ENCODE data around the gene CPLX3.
A peak's percentile ranks its signal among the peaks of the same experiment; 100 is the strongest.

CPLX3 gene

GRCh38 chr15:74828835-74829234 lies 2.4 kb downstream of the CPLX3 start:
- no peak for DNase-seq
- ATAC-seq: no peak

- DNase-seq: no peak
- peak; percentile 49 for ATAC-seq
Observed at GRCh38 chr15:74829486-74829885, 3.1 kb downstream of the CPLX3 start.

- no peak for DNase-seq
- no peak for ATAC-seq
Observed at GRCh38 chr15:74829991-74830390, 3.6 kb downstream of the CPLX3 start.

- no peak for DNase-seq
Observed at GRCh38 chr15:74830868-74831267, 4.4 kb downstream of the CPLX3 start.

GRCh38 chr15:74831813-74832495 lies 5.5 kb downstream of the CPLX3 start:
- no peak for ATAC-seq
- no peak for DNase-seq

More at GRCh38 chr15:74830868-74831267, 4.4 kb downstream of the CPLX3 start:
- no peak for ATAC-seq

GRCh38 chr15:74832826-74833225 lies 6.4 kb downstream of the CPLX3 start:
- DNase-seq (no peak), ATAC-seq (no peak)

GRCh38 chr15:74833376-74834107 lies 7.1 kb downstream of the CPLX3 start:
- ATAC-seq: no peak
- DNase-seq: no peak

- DNase-seq: peak; percentile 75
- peak; percentile 33 for ATAC-seq
Observed at GRCh38 chr15:74835312-74835823, 8.9 kb downstream of the CPLX3 start.

- DNase-seq (no peak), ATAC-seq (no peak)
Observed at GRCh38 chr15:74836846-74837245, 10.4 kb downstream of the CPLX3 start.

GRCh38 chr15:74837482-74838136 lies 11.2 kb downstream of the CPLX3 start:
- DNase-seq: no peak
- ATAC-seq: no peak

- DNase-seq (no peak), ATAC-seq (no peak)
Observed at GRCh38 chr15:74838137-74838516, 11.7 kb downstream of the CPLX3 start.

GRCh38 chr15:74838746-74839525 lies 12.5 kb downstream of the CPLX3 start:
- ATAC-seq: no peak
- no peak for DNase-seq

GRCh38 chr15:74839526-74840395 lies 13.3 kb downstream of the CPLX3 start:
- no peak for ATAC-seq

GRCh38 chr15:74840851-74841775 lies 14.7 kb downstream of the CPLX3 start:
- ATAC-seq: no peak
- no peak for DNase-seq

More at GRCh38 chr15:74839526-74840395, 13.3 kb downstream of the CPLX3 start:
- no peak for DNase-seq

- ATAC-seq (no peak), DNase-seq (no peak)
Observed at GRCh38 chr15:74841891-74842373, 15.5 kb downstream of the CPLX3 start.

- ATAC-seq (peak; percentile 89), DNase-seq (peak; percentile 97)
Observed at GRCh38 chr15:74842581-74843444, 16.4 kb downstream of the CPLX3 start, which contains the start of gene ULK3. Gene ULK3, minus strand, starts transcription at chr15:74843156. Its CDS starts 51 bp downstream, at chr15:74843105.

GRCh38 chr15:74843445-74843828 lies 17.0 kb downstream of the CPLX3 start:
- DNase-seq (no peak), ATAC-seq (no peak)

GRCh38 chr15:74843891-74844299 lies 17.5 kb downstream of the CPLX3 start:
- no peak for ATAC-seq
- DNase-seq: peak; percentile 21
